ENCODE data around the gene FILIP1L. TPM values are rescaled to one million over a fixed set of nuclear protein-coding genes. Genes with fewer than 3 reads are reported as not detected.

FILIP1L gene
- total RNA-seq, 1 donor from 2014 or later = 1.5 TPM

- H3K36me3 Mint-ChIP-seq (ENCODE audit: low read depth) = peaks cover 56% of the 10 kb centered on the region
- ChIA-PET CTCF (no interaction called here), POLR2A (no interaction called here)
- H3K27me3 Mint-ChIP-seq = no peaks in the 10 kb centered on the region
- no peak for ATAC-seq (ENCODE audit: low read depth)
- intact Hi-C loops (cut with micrococcal nuclease) = no loop called here
- no peak for TF ChIP-seq CTCF (IDR thresholded peaks at IDR 0.05)
- no peak overlapping the region for H3K4me3 Mint-ChIP-seq
- no peaks in the 10 kb centered on the region for H3K4me1 Mint-ChIP-seq
- H3K27ac Mint-ChIP-seq = no peak overlapping the region
- DNase-seq = no peak
- peaks cover 6% of the 10 kb centered on the region for H3K9me3 Mint-ChIP-seq
These were observed 36.2 kb upstream of the FILIP1L start for GRCh38 chr3:100150473-100150872.

- H3K27ac Mint-ChIP-seq = no peak overlapping the region
- intact Hi-C loops (cut with micrococcal nuclease) = no loop called here
- H3K4me3 Mint-ChIP-seq = no peak overlapping the region
- POLR2A ChIA-PET = no interaction called here
- no peaks in the 10 kb centered on the region for H3K27me3 Mint-ChIP-seq
- H3K4me1 Mint-ChIP-seq = no peaks in the 10 kb centered on the region
- DNase-seq = no peak
- ATAC-seq (ENCODE audit: low read depth) = no peak
- CTCF ChIA-PET = no interaction called here
- peaks cover 51% of the 10 kb centered on the region for H3K36me3 Mint-ChIP-seq (ENCODE audit: low read depth)
- no peaks in the 10 kb centered on the region for H3K9me3 Mint-ChIP-seq
- no peak for TF ChIP-seq CTCF (IDR thresholded peaks at IDR 0.05)
These were observed 35.6 kb upstream of the FILIP1L start for GRCh38 chr3:100149713-100150415.

- Mint-ChIP-seq H3K9me3 (peaks cover under 1% of the 10 kb centered on the region), H3K27me3 (no peaks in the 10 kb centered on the region), H3K27ac (no peak overlapping the region), H3K4me1 (peaks cover 5% of the 10 kb centered on the region), H3K4me3 (no peak overlapping the region), H3K36me3 (ENCODE audit: low read depth) (peaks cover 54% of the 10 kb centered on the region)
- CTCF ChIA-PET = no interaction called here
- POLR2A ChIA-PET = no interaction called here
- DNase-seq = no peak
- intact Hi-C loops (cut with micrococcal nuclease) = no loop called here
- no peak for ATAC-seq (ENCODE audit: low read depth)
- TF ChIP-seq CTCF (IDR thresholded peaks at IDR 0.05) = no peak
These were observed 34.8 kb upstream of the FILIP1L start for GRCh38 chr3:100149130-100149529.

- intact Hi-C loops (cut with micrococcal nuclease) = no loop called here
- ChIA-PET POLR2A (no interaction called here), CTCF (no interaction called here)
- Mint-ChIP-seq H3K27ac (no peak overlapping the region), H3K36me3 (ENCODE audit: low read depth) (peaks cover 34% of the 10 kb centered on the region), H3K4me3 (no peak overlapping the region), H3K4me1 (peaks cover 7% of the 10 kb centered on the region), H3K9me3 (peaks cover 15% of the 10 kb centered on the region), H3K27me3 (no peaks in the 10 kb centered on the region)
- TF ChIP-seq CTCF (IDR thresholded peaks at IDR 0.05) = no peak
- ATAC-seq (ENCODE audit: low read depth) (no peak), DNase-seq (no peak)
These were observed 30.1 kb upstream of the FILIP1L start for GRCh38 chr3:100144255-100144866.

- POLR2A ChIA-PET = no interaction called here
- Mint-ChIP-seq H3K9me3 (peaks cover 15% of the 10 kb centered on the region), H3K27me3 (no peaks in the 10 kb centered on the region), H3K4me3 (no peak overlapping the region), H3K4me1 (peaks cover 7% of the 10 kb centered on the region), H3K27ac (no peak overlapping the region), H3K36me3 (ENCODE audit: low read depth) (peaks cover 22% of the 10 kb centered on the region)
- intact Hi-C loops (cut with micrococcal nuclease) = no loop called here
- CTCF ChIA-PET = no interaction called here
- ATAC-seq (ENCODE audit: low read depth) (no peak), DNase-seq (no peak)
- TF ChIP-seq CTCF (IDR thresholded peaks at IDR 0.05) = no peak
These were observed 27.3 kb upstream of the FILIP1L start for GRCh38 chr3:100141586-100141985.
